HG02610 (cell line): ENCODE measurements around the gene TGFBR2.

Source experiments
- ATAC-seq: cut with Tn5 transposase; IDR thresholded peaks from one replicate; pipeline ENCODE4 v1.9.1; 2021; ENCODE audit warnings: mild to moderate bottlenecking, moderate library complexity; ENCODE audit not compliant: unreplicated experiment

The TGFBR2 gene

DNA sequence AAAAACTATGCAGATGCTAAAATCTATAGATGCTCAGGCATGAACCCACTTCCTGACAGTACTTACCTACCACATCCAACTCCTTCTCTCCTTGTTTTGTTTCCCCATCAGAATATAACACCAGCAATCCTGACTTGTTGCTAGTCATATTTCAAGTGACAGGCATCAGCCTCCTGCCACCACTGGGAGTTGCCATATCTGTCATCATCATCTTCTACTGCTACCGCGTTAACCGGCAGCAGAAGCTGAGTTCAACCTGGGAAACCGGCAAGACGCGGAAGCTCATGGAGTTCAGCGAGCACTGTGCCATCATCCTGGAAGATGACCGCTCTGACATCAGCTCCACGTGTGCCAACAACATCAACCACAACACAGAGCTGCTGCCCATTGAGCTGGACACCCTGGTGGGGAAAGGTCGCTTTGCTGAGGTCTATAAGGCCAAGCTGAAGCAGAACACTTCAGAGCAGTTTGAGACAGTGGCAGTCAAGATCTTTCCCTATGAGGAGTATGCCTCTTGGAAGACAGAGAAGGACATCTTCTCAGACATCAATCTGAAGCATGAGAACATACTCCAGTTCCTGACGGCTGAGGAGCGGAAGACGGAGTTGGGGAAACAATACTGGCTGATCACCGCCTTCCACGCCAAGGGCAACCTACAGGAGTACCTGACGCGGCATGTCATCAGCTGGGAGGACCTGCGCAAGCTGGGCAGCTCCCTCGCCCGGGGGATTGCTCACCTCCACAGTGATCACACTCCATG lies 65.3 kb downstream of the TGFBR2 start:
- ATAC-seq = no peak

DNA sequence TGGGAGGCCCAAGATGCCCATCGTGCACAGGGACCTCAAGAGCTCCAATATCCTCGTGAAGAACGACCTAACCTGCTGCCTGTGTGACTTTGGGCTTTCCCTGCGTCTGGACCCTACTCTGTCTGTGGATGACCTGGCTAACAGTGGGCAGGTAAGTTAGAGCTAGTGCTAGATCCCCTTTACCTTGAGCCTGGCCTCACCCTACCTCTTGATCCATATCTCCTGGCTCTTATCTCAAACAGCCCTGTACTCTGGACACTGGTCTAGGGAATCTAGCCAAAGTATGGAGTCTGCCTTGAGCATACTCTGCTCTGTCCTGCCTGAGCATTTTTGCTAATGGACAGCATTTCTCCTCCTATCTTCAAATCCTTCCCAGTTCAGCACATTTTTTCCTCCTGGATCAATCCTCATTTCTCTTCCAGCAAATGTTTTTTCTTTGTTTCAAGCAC lies 65.9 kb downstream of the TGFBR2 start:
- ATAC-seq = no peak

DNA sequence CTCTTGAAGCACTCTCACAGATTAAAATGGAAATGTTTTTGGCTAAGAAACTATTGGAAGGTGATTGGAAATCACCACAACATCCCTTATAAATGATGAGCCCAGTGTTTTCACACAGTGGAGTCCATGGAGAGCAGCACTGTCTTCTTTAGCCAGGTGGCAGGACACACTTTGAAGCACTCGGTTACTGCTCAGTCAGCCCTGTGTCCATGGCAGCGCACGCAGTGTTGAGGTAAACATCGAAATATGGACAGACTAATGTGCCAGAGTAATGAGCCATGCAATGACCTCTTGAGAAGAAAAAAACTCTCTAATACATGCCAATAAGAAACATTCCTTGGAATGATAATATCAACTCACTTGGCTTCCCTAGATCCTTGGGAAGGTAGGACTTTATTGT lies 66.6 kb downstream of the TGFBR2 start:
- ATAC-seq = no peak

DNA sequence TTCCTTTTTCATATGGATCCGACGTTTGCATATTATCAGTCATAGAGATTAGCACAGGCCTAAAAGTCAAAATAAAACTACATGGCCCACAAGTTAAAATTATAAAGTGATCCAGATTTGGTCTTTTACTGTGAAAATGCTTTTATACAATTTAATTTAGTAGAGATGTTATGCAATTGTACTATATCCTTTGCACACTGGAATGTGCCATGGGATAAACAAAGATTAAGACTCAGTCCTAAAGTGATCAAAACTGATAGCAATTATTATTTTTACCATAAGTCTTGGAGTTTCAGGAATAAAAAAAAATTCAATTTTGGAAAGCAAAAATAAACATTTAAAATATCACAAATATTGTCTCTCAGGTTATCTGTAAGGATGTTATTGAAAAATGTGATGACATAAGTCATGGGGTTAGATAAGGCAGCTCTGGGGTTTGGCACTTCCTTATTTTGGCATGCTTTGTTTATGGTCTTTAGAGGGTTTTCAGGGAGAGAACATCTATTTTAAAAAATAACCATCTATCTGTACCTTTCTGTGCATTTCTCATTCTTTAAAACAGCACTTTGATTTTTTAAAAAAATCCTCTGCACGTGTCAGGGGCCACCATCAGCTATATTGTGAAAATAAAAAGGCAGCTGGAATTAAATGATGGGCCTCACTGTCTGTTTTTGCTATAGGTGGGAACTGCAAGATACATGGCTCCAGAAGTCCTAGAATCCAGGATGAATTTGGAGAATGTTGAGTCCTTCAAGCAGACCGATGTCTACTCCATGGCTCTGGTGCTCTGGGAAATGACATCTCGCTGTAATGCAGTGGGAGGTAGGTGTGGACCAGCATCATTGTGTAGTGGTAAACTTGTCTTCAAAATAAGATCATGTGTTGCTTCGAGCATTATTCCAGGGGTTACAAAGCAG lies 67.3 kb downstream of the TGFBR2 start:
- ATAC-seq = no peak

DNA sequence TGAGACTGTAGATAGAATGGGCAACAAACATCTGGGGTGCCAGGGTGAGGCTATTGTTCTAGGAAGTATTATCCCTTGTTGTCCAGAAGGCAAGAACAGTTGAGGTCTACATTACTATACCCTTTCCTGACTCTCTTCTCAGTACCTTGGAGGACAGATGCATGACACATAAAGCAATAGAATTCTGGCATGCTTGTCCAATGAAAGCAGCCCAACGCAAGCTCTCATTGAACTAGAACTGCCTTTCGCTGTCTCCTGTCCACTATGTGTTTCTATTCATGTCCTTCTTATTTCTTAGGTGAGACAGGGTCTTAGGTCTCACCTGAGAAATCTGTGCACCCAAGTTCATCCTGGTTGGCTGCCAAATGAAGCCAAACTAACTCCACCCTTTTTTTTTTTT lies 68.6 kb downstream of the TGFBR2 start:
- no peak for ATAC-seq

DNA sequence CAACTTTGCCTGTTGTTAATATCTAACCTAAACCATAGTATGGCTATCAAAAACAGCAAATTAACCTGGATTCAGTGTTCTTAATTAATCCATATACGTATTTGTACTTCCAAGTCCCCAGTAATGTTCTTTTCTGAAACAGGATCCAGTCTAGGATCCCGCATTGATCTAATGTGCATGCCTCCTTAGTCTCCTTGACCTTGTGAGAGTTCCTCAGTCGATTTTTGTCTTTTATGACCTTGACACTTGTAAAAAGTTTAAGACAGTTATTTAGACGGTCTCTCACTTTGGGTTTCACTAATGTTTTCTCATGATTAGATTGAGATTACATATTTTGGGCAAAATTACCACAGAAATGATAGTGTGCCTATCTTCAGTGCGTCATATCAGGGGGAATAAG lies 69.4 kb downstream of the TGFBR2 start:
- ATAC-seq = no peak

DNA sequence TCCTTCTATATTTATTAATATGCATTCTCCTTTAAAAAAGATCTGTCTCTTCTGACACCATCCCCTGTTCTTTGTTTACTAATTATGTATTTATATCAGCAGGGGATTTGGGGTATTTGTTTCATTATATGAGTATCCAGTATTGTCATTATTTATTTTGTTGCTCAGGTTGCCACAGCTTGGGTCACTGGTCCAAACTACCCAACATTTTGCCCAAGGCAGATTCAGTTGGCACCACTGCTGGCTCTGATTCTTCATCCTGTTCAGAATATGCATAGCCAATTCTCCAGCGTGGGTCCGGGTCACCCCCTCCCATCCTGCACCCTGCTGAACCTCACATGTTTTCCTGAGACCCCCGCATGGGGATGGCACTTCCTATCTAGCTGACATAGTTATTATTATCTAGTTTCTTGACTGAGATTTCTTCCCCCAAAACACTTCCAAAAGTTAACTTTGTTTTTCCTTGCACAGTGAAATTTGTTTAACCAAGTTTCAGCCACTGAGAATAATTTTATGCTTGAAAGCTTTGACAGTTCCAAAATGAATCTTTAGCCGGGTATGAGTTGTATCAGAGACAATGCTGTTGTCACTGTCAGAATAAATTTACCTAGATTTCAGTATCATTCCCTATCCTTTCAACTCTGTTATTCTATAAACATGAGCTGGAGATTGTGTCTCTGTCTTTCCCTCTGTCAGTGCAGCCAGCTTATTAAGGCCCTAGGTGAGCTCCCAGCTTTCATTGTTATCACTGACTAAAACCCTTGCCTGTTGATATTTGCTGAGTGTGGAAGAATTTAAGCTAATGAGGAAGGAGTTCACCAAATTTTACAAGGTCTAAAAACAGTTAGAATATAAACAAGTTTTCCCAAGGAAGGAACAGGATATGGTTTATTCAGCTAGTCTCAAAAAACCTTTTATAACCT lies 70.3 kb downstream of the TGFBR2 start:
- peak; percentile 70 for ATAC-seq

DNA sequence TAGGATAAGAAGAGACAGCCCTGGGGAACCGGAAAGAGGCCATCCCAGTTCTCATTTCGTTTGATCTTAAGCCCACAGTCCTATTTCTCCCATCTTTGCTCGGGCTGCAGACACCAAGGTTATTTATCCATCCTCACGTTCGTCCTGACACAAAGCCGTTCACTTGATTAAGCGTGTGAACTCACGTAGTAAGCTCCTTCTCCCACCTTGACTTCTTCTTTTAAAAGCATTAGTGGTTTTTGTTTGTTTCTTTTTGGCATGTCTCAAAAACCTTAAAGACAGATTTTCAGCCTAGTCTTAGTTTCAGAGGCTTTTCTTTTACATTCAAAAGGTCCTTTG lies 70.9 kb downstream of the TGFBR2 start:
- no peak for ATAC-seq

DNA sequence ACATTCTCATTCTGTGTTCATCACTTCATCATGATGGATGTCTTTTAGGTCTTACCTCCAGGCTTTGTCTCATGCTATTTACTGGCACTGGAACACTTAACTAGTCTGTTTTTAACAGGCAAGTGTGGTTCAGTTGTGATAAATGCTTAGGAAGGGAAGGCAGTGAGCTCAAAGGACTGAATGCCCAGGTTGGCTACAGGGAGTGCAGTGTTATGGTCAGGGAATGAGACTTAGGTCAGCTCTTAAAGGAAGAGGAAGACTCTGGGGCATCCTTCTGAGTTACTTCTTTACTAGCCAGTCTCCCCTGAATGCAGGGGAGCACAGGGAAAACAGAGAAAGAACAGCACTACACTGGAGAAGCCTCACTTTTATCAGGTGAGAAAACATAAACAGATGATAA lies 72.6 kb downstream of the TGFBR2 start:
- ATAC-seq = no peak

DNA sequence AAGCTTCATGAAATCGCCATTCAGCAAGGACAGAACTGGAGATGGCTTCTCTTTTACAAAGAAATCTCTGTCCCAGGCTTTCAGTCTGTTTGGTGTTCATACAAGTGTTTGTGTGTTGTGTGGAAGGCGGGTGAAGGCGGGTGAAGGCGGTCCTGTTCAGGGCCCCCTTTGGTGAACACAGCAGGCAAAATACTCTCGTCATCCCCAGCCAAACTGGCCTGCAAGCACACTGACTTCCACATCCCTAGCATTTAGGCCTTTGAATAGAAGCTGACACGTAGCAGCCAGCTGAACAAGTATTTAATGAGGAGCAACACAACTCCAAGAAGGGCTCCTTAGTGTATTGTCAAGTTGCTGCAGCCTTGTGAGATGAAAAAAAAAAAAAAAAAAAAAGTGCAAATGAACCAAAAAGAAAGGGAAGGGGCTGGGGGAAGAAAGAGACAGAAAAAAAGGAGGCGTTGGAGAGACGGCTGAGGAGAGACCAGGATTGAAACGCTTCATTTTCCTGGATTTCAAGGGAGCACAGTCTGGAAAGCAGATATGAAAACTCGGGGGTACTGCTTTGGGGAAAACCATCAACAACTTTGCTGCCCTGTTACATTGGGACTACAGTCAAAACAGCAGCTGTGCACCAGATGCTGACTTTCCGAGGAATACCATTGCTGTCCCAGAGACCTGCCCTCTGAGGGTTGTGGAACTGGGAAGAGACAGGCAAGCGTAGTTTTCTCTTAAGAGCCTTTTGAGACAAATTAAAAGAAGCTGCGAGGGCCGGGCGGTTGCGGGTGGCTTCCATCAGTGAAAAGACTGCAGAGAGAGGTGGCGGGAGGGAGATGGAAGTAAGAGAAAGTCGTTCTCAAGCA lies 74.6 kb downstream of the TGFBR2 start:
- ATAC-seq = no peak

DNA sequence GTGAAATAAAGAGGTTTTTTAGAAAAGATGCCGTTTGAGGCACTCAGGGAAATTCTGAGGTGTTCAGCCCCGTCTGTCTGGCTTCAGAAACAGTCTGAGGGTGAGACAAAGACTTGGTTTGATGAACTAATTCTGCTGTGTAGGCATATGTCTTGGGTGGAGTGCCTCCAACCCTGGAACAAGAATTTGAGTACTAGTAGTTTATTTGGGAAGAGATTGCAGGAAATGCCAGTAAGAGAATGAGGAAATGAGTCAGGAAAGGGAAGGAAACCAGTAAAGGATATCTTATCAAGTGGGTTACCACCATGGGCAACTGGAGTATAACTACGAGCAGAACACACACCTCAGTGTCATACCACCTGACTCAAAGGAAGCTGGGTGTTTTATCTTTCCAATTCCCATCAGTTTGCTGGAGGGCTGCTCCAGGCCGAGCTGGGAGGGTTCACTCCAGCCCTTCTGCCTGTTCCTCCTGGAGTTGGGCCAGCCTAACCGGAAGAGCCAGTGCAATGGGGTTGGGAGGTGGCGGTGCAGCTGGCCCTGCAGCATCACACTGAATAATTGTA lies 75.3 kb downstream of the TGFBR2 start:
- no peak for ATAC-seq

DNA sequence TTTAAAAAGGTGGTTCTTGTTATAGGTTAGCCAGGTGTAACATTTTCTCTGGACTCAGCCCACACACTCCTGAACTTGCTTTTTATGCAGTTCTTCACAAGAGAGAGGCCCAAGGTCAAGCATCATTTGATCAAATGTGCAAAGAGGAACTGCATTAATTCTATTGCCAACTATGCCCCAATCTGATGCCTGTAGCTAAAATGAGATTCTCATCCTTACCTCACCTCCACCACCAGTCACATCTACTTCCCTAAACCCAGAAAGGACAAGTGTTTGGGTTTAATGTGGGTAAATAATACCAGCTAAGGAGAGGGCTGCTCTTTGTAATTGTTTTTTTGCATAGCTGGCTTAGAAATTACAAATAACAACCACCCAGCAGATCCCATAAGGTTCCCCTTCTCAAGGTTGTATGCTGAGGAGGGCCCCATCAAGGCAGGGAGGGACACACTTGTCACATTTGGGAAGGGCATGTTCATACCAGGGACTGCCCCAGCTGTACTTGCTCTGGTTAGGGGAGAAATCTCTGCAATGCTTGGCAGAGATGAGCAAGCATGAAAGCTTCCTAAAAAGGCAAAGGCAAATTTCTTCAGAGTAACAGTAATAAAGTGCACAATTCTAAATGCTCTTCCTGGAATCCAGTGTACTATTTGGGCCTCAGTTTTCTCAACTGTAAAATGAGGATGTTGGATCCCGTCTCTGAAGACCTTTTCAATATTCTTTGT lies 76.2 kb downstream of the TGFBR2 start:
- ATAC-seq = peak; percentile 62

DNA sequence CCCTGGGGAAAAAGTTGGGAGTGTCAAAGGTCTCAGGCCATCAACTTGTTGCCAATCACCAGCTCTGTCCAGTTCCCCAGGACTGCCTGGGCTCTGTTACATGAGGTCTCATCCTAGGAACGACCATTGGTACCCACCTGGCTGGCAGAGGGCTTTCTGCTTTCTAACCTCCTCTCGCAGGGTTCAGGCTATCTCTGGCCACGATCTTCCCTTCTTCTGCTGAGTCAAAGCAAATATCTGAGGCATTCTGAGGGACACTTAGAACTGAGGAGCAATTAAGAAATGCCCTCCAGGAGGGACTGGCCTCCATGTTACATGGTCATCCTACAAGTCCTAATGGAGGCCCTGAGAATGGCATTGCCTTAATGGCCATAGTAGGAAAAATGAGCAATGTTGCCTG lies 77.4 kb downstream of the TGFBR2 start:
- no peak for ATAC-seq

DNA sequence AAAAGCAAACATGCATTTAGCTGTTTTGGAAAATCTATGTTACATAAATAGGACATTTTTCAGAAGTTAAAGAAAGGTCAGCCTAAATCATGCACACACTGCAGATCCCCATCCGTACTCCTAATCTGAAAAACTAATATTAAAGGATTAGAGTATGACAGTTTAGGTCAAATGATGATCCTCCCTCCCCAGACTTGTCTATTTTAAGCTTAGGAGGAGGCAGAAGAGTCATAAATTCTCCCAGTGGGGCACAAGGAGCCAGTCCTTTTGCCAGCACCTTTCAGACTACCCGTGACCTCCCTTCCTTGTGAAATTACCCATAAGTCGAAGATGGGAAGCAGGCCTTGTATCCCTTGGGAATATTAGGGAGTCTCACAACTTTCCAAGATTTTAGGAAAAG lies 78.0 kb downstream of the TGFBR2 start:
- no peak for ATAC-seq

DNA sequence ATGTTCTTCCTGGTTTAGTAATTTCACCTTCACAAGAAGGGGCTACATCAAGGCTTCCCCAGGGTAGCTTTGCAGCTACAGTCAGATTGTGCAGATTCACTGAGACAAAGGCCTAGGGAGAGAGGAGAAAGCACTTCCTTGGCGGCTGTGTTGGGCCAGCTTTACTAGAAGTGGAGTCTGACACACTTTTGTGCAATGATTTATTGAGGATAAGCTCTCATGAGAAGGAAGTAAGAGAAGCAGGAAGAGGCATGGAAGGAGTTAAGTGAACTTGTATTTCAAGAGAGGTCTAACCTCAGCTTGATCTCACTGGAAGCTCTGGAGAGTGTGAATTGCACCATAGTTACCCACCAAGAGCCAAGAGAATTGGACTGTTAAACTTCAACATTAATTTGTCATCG lies 78.9 kb downstream of the TGFBR2 start:
- ATAC-seq = no peak

DNA sequence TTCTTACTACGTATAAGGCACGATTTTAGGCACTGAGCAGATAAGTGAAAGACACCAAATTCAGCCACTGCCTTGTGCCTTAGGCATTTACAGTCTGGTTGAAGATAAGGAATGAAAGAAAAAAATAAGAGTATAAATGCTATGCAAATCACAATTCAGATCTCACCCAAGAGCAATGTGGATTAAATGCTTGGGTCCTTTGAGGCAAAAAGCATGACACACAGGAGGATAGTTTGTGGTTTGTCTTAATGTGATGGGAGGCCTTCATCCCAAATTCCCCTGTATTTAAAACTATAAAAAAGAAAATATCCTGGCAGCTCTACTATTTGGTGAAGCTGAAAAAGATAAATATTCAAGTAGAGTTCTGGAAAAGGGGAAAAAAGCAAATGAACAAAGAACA lies 79.8 kb downstream of the TGFBR2 start:
- ATAC-seq = no peak

DNA sequence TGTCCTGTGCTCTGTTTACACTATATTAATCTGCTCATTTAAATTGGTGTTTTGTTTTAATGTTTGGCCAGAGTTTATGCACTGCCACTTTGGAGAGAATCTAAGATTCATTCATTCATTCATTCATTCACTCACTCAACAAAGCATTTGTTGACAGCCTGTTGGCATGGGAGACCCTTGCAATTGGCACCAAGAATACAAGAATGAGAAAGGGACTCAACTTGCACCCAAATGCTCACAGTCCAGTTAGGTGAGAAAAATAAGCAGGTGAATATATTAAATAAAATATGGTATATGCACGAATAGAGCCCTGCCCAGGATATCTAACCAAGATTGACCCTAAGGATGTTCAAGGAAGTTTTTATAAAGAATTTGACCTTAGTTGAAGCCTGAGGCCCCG lies 80.4 kb downstream of the TGFBR2 start:
- no peak for ATAC-seq

DNA sequence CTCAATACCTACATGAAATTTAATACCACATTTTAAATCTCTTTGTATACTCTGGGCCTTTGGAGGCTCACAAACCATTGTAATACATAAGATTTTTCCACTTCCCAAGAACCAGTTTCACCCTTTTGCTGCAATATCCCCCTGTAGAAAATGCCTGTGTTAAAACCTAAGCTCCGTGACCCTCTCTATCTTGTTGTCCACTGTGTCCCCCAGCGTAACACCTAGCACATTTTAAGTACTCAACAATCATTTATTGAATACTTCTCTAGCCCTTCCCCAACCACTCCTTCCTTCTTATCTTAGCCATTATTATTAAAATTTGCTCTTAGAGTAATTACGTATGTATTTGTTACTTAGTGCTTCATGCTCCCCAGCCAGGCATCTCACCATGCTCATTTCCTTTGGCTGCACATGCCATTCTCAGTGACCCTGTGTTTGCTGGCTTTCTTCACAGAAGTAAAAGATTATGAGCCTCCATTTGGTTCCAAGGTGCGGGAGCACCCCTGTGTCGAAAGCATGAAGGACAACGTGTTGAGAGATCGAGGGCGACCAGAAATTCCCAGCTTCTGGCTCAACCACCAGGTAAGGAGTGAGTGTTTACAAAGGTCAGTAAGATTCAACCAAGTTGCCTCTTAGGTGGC lies 81.6 kb downstream of the TGFBR2 start:
- ATAC-seq = no peak
